ENCODE results near the gene MC1R. TPM values are rescaled to one million over a fixed set of nuclear protein-coding genes. Genes with fewer than 3 reads are reported as not detected.

Gene MC1R
- total and polyA plus RNA-seq, 7 donors: 0.18 to 1.8 (median 0.77) TPM

DNA sequence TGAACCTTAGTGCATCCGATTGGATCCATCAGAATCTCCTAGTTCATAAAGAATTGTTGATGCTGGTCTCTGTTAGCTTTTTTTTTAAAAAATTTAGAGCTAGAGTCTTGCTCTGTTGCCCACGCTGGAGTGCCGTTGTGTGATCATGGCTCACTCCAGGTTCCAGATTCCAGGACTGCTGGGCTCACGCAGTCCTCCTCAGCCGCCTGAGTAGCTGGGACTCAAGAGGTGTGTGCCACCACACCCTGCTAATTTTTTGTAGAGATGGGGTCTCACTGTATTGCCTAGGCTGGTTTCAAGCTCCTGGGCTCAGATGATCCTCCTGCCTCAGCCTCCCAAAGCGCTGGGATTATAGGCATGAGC, 37.3 kb upstream of the MC1R start:
- DNase-seq (no peak), ATAC-seq (no peak)
- intact Hi-C loops (cut with DNase I): no loop called here
- Histone ChIP-seq H3K4me1 (no peaks in the 10 kb centered on the region), H3K9me3 (no peaks in the 10 kb centered on the region), H3K36me3 (ENCODE audit: insufficient read depth in 1 of 2, low read depth in 1 of 2) (peaks cover 4 to 73% of the 10 kb centered on the region in 2 donors), H3K27me3 (ENCODE audit: insufficient read depth in 3 of 3, low read length in 2 of 3) (no peaks in the 10 kb centered on the region), H3K27ac (no peak overlapping the region), H3K4me3 (no peak overlapping the region)
- WGBS, 3 donors: 88 to 93% (median 89%) methylated on average over 6 of the region's 6 CpGs
- no peak for TF ChIP-seq CTCF (IDR thresholded peaks at IDR 0.05)

DNA sequence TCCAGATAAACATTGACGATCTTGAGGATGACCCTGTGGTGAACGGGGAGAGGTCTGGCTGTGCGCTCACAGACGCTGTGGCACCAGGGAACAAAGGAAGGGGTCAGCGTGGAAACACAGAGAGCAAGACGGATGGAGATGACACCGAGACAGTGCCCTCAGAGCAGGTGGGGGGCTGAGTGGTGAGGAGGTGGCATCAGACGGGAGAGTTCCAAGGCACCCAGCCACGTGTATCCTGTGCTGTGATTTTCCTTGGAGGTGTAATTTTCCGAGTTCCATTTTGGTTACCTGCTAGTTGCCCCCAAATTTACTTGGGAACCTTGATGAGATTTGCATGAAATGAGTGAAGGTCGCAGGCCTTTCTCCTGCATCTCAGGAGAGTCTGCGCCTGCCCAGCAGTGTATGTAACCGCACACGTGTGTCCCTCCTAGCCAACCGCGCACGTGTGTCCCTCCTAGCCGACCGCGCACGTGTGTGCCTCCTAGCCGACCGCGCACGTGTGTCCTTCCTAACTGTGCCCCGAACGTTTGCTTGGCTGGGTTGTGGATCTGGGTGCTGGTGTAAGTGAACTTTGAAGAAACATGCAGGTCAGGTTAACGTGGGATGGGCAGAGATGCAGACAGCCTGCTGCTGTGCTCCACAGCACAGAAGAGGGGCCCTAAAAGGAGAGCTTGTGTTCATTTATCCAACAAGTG, 35.2 kb upstream of the MC1R start:
- TF ChIP-seq CTCF (IDR thresholded peaks at IDR 0.05): no peak
- 90 to 94% (median 93%) methylated on average over 28 of the region's 28 CpGs for WGBS, 3 donors
- intact Hi-C loops (cut with DNase I): no loop called here

GRCh38 chr16:89884041-89884421, 34.6 kb upstream of the MC1R start:
- H3K4me3 ChIP-seq: no peak overlapping the region
- no peak overlapping the region for H3K27ac ChIP-seq
- TF ChIP-seq CTCF (IDR thresholded peaks at IDR 0.05): no peak
- 92 to 97% (median 92%) methylated on average over 8 of the region's 8 CpGs for WGBS, 3 donors
- DNase-seq (no peak), ATAC-seq (no peak)
- H3K4me1 ChIP-seq: no peaks in the 10 kb centered on the region
- H3K27me3 ChIP-seq (ENCODE audit: insufficient read depth in 3 of 3, low read length in 2 of 3): no peaks in the 10 kb centered on the region
- intact Hi-C loops (cut with DNase I): no loop called here
- H3K36me3 ChIP-seq (ENCODE audit: insufficient read depth in 1 of 2, low read depth in 1 of 2): peaks cover 8 to 87% of the 10 kb centered on the region in 2 donors
- no peaks in the 10 kb centered on the region for H3K9me3 ChIP-seq

More for the DNA sequence above, 35.2 kb upstream of the MC1R start:
- Histone ChIP-seq H3K9me3 (no peaks in the 10 kb centered on the region), H3K4me1 (no peaks in the 10 kb centered on the region), H3K36me3 (ENCODE audit: insufficient read depth in 1 of 2, low read depth in 1 of 2) (peaks cover 8 to 87% of the 10 kb centered on the region in 2 donors), H3K27ac (no peak overlapping the region), H3K4me3 (no peak overlapping the region), H3K27me3 (ENCODE audit: insufficient read depth in 3 of 3, low read length in 2 of 3) (no peaks in the 10 kb centered on the region)
- ATAC-seq (peak in 1 of 4 donors; percentile 11), DNase-seq (no peak)

DNA sequence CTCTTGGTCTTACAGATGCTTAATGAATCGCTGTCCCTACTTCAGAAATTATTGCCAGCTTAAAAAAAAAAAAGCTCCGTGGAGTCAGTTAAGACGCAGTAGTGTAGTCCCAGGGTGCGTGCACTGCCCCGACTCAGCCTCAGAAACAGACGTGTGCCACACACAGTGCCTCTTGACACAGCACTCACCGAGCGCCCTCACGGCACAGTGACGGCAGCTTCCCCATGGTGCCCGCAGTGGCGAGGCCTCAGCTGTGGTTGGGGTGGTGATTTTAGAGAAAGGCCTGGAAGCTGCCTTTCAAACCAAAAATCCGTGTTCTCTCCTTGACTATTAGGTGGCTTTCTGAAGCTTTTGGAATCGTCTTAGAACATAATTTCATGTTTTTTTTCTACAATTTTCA, 31.4 kb upstream of the MC1R start:
- no peak overlapping the region for H3K4me3 ChIP-seq
- ATAC-seq (no peak), DNase-seq (no peak)
- no peak overlapping the region for H3K27ac ChIP-seq
- no peaks in the 10 kb centered on the region for H3K9me3 ChIP-seq
- no peaks in the 10 kb centered on the region for H3K27me3 ChIP-seq (ENCODE audit: insufficient read depth in 3 of 3, low read length in 2 of 3)
- intact Hi-C loops (cut with DNase I): no loop called here
- 94 to 97% (median 96%) methylated on average over 14 of the region's 14 CpGs for WGBS, 3 donors
- no peak for TF ChIP-seq CTCF (IDR thresholded peaks at IDR 0.05)
- H3K4me1 ChIP-seq: no peaks in the 10 kb centered on the region
- peaks cover 11 to 96% of the 10 kb centered on the region in 2 donors for H3K36me3 ChIP-seq (ENCODE audit: insufficient read depth in 1 of 2, low read depth in 1 of 2)

DNA sequence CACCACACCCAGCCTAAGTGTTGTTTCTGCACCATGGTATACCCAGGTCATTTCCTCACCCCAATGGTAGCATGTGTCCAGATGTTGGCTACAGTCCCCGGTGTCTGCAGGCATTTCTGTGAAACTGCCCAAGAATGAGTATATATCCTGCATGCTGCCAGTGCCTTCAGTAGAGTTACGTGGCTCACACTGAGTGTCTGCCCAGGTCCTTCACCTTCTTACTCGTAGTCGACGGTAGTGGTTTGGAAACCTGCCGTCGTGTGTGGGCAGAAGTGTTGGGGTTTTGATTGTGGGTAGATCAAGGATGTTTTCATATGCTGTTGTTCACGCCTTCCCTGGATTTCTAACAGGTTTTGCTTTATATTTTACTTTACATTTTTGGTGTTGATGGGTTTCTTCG, 28.5 kb upstream of the MC1R start:
- whole genome bisulfite sequencing, 3 donors: 90 to 93% (median 91%) methylated on average over 9 of the region's 9 CpGs
- H3K27me3 ChIP-seq (ENCODE audit: insufficient read depth in 3 of 3, low read length in 2 of 3): no peaks in the 10 kb centered on the region
- TF ChIP-seq CTCF (IDR thresholded peaks at IDR 0.05): no peak
- DNase-seq: peak in 1 of 2 donors; percentile 42
- no peak for ATAC-seq
- H3K36me3 ChIP-seq (ENCODE audit: insufficient read depth in 1 of 2, low read depth in 1 of 2): peaks cover 11 to 99% of the 10 kb centered on the region in 2 donors
- no peak overlapping the region for H3K4me3 ChIP-seq
- H3K9me3 ChIP-seq: no peaks in the 10 kb centered on the region
- H3K27ac ChIP-seq: no peak overlapping the region
- no peaks in the 10 kb centered on the region for H3K4me1 ChIP-seq
- intact Hi-C loops (cut with DNase I): no loop called here

Data from psoas muscle (tissue), 8 donors.